GM12872 (cell line): ENCODE data around the gene SLC24A4.

Experiments used
- TF ChIP-seq, protein P1 (sequence below): IDR thresholded peaks from 3 replicates; pipeline ENCODE4 v1.5.1; 2011; ENCODE audit warnings: low read depth, mild to moderate bottlenecking, low read length, moderate library complexity; ENCODE audit not compliant: insufficient read depth

Gene SLC24A4

DNA sequence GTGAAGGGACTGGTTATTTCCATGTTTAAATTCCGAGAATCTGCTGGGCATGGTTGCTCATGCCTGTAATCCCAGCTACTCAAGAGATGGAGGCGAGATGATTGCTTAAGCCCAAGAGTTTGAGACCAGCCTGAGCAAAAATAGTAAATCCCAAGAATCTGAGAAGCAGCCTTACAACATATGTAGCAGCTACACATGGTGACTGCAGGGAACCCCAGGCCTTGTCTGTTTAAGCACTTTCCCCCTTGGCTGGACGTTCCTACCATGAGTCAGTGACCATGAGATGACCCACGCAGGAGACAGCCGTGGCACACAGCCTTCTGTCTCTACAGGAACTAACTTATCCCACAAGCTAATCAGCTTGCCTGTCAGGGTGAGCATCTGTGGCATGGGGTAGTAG lies 5.5 kb upstream of the SLC24A4 start:
- TF ChIP-seq, protein P1, sequence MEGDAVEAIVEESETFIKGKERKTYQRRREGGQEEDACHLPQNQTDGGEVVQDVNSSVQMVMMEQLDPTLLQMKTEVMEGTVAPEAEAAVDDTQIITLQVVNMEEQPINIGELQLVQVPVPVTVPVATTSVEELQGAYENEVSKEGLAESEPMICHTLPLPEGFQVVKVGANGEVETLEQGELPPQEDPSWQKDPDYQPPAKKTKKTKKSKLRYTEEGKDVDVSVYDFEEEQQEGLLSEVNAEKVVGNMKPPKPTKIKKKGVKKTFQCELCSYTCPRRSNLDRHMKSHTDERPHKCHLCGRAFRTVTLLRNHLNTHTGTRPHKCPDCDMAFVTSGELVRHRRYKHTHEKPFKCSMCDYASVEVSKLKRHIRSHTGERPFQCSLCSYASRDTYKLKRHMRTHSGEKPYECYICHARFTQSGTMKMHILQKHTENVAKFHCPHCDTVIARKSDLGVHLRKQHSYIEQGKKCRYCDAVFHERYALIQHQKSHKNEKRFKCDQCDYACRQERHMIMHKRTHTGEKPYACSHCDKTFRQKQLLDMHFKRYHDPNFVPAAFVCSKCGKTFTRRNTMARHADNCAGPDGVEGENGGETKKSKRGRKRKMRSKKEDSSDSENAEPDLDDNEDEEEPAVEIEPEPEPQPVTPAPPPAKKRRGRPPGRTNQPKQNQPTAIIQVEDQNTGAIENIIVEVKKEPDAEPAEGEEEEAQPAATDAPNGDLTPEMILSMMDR = no peak

DNA sequence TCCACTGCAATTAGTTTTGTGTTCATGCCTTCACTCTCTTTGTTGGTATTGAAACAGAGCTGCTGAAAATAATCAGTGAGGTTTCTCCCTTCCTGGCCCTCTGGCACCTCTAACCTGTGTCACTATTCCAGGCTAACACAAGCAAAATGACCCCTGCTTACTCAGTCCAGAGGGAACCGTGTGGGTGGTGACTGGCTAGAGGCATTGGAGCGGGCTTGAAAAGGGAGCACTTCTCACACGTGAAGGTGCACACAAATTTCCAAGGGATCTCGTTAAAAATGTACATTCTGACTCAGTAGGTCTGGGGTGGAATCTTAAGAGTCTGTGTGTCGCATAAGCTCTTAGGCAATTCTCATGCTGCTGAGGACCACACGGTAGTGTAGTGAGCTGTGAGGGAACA lies 1.3 kb upstream of the SLC24A4 start:
- TF ChIP-seq, protein P1 = no peak

DNA sequence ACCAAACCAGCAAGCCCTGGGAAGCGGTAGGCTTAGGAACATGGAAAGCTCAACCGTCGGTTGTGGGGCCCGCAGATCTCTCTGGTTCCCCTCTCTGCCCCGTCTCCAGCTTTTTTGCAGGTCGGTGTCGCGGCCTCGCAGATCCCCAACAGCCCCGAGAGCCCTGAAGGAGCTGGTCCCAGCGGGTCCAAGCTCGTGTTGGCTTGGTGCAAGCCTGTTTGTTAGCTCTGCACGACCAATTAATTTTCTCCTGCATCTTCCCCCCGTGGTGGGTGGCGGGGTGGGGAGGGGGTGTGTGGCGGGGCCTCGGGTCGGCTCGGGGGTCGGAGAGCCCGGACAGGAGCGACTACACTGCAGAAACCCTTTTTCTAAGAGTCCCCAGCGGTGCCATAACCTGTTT lies 449 bp upstream of the SLC24A4 start:
- TF ChIP-seq, protein P1 = no peak

DNA sequence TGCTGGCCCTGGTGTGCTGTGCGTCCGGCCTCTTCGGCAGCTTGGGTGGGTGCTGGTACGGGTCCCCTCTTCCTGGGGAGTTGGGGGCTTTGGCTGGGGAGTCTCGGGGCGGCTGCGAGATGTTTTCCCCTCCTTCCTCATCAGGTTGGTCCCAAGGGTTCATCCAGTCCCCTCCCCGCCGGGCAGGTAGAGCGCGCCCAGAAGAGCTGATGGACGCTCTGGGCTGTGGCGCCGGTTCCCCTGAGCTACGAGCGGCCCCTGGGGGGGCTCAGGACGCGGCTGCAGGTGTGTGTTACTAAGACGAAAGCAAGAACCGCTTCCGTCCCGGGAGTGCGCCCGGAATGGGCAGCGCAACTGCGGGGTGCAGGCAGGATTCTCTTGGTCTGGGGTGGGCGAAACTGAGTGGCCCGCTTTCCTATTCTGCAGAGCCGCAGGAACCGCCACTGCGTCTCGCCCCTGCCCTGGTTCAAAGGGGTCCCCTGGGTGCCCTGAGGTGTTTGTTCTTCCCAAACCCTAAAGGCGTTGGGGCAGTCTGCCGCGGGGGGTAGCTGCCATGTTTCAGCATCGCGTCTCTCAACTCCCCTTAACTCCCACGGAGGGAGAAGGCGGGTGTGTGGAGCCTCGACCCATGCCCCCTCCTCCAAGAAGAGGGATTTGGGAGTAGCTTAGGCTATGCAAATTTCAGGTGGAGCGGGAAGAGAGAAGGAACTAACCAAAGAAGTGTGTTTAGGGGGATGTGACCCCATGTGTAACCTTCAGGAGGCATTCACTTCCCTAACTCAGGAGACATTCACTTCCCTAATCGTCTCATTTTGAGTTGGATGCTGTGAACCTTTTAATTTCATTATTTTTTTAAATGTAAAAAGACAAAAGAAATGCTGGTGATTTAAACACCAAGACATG lies 1.2 kb downstream of the SLC24A4 start:
- TF ChIP-seq, protein P1 = no peak

DNA sequence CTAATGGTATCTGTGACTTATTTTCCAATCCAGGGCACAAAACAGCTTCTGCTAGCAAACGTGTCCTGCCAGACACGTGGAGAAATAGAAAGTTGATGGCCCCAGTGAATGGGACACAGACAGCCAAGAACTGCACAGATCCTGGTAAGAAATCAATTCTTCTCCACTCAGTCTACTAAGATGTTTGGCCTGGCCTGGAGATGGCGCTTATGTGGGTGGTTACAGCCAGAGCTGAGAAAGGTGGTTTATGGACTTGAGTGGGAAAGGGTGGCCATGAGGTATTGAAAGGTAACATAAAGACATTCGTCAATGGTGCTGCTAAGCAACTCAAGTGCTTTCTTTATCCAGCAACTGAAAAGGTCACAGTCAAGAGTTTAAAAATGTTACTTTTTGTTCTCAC lies 2.9 kb downstream of the SLC24A4 start:
- TF ChIP-seq, protein P1 = no peak

DNA sequence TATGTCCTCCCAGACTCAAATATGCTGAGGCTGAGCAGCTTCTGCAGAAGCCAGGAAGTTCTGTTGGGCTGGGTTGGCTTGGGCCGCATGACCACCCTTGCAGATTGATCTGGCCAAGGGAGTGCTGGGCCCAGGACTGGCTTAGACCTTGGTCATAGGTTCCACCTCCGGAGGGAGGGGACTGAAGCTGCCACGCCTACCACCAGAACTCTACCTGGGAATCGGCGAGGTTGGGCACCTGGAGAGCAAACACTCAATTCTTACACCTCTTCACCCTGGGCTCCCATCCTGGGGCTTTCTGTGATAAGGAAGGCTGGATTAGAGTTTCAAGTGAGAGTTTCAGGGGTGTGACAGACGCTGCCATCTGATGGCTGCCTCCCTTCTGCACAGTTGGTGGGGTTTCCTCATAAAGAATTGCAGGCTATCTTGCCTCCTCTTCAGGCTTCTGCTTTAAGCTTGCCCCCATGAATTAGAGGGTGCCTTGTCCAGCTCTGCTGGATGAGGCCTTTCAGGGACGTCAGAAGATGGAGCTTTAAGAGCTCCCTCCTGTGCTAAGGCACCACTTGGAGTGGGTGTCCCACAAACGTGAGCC lies 5.8 kb downstream of the SLC24A4 start:
- TF ChIP-seq, protein P1 = peak; percentile 31; the same call in 2 of the 3 replicates

DNA sequence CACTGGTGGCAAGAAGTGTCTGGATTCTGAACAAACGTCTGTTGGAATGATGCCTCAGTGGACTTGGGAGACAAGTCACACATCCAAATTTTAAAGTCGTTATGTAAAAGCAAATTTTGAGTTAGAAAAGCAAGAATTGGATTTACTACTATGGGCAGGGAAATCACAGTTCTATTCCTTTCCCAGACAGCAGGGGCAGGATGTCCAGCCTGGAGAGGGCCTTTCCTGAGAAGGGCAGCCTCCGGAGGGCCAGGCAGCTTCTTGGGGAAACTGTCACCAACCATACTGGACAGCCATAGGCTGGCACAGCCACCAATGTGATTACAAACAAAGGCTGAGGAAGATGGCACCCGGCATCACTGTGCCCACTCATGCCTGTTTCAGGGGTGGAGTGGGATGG lies 11.1 kb downstream of the SLC24A4 start:
- TF ChIP-seq, protein P1 = no peak
